Fibroblast of skin of right biceps (primary cell): ENCODE results near the gene KCNJ14.
A peak's percentile ranks its signal among the peaks of the same experiment; 100 is the strongest.

Experiments used
- DNase-seq: peaks from one replicate; pipeline ENCODE4 v3.0.0-alpha.2; 2013

The KCNJ14 gene

DNA sequence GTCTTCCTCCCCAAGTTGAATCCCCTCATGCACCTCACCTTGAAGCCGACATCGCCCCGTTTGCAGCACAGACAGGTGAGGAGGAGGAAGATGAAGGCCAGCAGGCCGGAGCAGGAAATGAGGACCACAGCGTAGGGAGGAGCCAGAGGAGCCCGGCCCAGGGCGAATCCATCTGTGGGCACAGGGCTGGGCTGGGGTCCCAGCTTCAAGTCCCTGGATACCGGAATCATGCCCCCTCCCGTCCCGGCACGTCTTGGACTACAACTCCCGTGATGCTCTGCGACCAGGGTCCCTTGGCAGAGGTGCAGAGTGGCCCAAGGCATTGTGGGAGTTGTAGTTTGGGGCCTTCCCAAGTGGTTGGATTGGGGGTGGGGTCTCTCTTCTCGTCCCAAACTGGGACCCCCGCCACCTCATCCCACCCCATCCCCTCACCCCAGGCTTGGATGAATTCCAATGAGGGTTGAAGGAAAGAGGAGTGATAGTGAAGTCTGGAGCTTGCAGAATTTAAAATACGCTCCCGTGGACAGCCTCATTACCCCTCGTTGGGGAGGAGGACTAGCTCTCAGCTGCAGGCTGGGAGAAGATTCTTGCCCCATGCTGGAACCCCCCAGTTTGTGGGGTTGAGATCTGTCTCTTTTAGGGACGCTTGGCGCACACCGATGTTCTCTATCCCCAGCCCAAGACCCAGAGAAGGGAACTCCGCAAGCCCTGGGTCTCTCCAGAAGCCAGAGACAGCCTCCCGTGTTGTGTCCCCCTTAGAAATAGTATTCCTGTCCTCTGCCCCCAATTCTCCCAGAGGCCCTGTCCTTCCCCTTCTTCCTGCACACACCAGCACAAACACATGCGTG, 55.3 kb downstream of the KCNJ14 start:
- DNase-seq, result peak; percentile 51

DNA sequence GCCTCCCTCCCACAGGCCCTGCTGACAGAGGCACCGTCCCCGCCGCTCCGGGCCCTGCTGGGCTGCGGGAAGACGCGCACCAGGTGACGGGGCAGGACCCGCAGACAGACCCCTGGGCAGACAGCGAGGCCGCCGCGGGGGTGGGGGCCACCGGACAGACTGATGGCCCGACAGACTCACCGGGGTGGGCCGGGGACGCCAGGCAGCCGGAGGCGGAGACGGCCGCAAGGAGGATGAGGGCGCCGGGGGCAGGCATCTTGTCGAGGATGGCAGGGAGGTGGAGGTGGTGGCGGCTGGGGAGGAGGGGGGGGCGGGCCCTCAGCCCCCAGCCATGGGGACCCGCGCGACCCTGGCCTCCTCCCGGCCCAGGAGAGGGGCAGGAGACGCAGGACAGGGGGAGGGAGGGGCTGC, 56.0 kb downstream of the KCNJ14 start:
- DNase-seq, result no peak

DNA sequence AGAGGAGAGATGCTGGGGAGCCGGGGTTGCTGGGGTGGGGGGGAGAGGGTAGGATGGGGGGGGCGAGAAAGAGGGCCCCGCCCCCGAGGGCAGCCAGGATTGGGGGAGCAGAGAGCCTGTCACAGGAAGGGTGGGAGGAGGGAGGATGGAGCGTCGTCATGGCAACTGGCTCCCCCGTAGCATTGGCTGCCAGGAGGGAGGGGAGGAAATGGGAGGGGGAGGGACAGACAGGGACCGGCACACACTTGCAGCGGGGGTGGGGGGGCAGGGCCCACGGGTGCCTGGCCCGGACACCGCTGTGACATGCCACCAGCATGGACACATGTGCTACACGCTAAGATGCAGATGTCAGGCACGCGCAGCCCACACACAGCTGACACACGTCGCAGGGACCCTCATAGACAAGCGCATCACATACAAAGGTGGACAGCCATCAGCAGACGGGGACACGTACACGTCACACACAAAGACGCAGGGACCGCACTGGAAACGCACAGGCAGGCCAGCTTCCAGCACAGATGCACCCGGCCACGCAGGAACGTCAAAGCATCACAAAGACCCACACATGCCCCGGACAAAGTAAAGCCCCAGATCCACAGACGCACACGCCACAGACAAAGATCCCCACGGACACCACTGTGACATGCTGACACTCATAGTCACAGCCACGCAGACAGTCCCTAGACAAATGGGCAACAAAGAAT, 56.6 kb downstream of the KCNJ14 start, which contains the start of gene LMTK3:
TSS of gene LMTK3 (minus strand) at position 36 of the 704 bp plus-strand sequence. CDS start 259 bp downstream, outside the sequence.
- DNase-seq, result peak; percentile 68

DNA sequence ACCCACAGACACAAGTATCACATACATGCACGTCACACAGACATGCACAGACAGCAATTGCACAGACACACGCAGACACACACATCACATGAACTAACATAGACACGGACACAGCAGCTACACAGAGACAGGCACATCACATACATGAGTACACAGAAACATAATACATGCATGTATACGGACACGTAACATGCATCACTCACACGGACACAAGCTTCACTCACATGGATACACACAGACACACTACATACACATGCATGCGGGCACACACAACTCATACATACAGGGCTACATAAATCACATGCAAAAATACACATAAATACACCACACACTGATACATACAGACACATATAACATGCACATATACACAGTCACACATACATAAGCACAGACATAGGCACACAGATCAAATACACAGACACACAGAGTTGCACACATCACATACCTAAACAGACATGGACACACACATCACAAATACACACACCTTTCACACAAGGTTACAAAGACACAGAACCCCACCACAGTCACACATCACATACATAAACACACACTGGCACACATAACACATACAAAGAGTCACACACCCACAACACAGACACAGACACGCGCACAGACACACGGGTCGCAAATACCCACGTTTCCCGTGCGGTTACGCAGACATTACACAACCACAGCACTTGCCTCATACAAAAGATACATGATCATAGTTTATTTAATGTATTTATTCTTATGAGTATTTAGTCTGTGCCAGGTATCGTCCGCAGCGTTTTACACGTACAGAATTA, 57.3 kb downstream of the KCNJ14 start:
- no peak for DNase-seq

DNA sequence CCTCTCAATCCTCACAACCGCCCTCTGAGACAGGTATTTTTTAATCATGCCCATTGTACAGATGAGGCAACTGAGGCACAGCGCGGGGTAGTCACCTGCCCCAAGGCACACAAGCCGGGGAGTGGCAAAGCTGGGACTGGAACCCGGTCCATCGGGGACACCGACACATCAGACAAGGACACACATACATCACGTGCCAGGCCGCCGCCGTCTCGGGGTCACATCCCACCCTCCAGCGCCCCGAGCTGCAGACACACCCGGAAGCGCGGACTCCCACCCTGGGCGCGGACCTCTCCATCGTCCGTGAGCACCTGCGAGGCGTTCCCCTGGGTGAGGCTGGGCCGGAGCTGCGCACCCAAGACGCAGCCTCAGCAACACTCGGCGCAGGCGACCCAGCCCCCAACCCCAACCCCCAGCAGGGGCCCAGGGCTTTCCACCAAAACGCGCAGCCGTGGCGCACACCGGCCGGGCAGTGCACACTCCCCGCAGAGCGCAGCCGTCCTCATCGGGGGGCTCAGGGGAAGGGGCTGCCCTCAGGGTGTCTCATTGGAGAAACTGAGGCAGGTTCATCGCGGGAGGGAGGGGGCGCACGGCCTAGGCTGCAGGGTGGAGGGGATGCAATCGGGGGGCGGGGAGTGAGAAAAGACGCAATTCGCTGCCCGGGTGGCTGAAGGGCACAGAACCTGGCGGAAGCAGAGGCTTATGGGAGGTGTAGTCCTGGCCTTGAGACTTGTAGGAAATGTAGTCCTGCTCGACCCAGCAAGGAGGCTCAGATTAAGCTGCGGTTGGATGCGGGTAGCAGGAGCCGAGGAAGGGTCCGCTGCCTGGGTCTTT, 58.1 kb downstream of the KCNJ14 start:
- peak; percentile 60 for DNase-seq

DNA sequence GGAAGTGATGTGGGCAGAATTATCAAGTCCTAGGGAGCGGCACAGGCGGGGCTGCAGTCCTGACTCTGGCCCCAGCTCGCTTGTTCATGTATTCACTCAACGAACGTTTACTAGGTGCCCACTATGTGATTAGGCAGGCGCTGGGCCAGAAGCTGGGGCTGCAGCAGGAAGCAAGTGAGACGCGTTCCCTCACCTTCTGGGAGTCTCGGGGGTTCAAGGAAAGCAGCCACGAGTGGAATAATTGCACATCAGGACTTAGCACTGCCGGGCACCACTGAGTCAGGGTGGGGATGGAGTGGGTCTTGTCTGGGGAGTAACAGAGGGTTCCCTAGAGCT, 58.7 kb downstream of the KCNJ14 start:
- no peak for DNase-seq

DNA sequence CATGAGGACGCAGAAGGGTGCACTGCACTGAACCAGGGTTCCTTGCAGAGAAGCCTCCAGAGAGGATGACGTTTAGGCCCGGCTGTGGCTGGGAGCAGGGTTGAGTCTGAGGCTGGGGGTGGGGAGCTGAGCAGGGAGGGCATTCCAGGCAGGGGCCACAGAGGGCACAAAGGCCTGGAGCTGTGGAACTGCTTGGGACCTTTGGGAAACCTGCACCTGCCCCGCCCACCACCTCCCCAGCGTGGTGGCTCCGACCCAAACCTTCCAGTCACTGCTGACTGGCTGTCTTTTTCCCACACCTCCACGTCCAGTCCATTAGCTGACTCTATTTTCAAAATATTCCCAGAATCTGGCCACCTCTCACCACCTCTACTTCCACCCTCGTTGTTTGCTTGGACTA, 61.2 kb downstream of the KCNJ14 start:
- DNase-seq, result no peak
